ENCODE data around the gene SELL. TPM values are rescaled to one million over a fixed set of nuclear protein-coding genes. Genes with fewer than 3 reads are reported as not detected.

Gene SELL
- total RNA-seq = 1.0 and 1.5 TPM in 2 replicates

DNA sequence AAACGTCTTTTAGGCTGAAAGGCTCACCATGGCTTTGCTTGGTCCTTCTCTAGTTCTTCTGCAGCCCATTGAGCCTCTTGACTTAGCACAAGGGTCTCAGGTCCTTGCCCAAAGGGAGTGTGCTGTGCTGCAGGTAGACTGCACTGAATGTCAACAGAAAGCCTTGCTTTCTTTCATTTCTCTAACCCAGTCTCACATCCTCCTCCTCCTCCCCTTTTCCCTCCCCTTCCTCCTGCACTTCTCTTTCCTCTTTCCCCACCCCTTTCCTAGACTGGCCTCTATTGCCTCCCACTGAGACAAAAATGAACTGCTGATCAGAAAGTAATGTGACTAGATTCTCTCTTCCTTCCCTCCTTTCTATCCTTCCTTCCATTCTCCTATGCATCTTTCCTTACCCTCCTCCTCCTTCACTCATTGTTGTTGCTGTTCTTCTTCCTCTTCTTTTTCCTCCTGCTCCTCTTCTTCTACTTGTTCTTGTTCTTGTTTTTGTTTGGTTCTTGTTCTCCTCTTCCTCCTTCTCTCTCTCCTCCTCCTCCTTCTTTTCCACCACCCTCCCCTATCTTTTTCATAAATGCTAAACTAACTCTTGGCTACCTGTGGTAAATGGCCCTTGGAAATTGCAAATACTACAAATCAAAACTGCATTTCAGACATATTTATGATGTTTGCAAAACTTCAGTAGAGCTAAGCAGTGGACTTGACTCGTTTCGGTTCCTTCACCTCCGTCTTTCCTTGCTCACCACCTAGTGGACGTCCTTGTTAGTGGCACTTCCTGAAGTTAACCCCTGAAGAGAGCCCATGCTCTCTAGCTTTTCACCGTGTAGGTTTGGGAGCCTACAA is at the start of gene SELL:
TSS of gene SELL (minus strand) at position 152 of the 840 bp plus-strand sequence. CDS start at position 30, 122 bp downstream.

DNA sequence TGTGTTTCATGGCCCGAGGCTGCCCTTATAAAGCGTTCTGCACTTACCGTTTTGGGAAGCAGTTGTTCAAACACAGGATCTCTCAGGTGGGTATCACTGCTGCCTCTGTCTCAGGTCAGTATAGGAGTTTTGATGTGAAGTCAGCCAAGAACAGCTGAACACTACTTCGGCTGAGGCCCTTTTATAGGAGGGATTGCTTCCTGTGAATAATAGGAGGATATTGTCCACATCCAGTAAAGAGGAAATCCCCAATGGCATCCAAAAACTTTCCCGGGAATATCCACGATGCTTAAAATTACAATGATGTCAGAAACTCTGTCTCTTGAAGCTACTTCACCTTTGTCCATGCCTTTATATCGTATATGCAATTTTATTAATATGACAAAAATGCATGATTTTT is 22.5 kb upstream of the SELL start, which contains the start of gene SELE:
TSS of gene SELE (minus strand) at position 156 of the 400 bp plus-strand sequence. CDS start 467 bp downstream, outside the sequence.

Other genes starting within 250 kb of the SELL start
- 7.4 and 10.3 TPM in 2 replicates for gene SLC19A2, start 225.7 kb downstream of the SELL start, total RNA-seq
- under 0.01 and 0.11 TPM in 2 replicates for gene F5, start 125.1 kb downstream of the SELL start, total RNA-seq
- 0.39 and 0.65 TPM in 2 replicates for gene SELP, start 81.5 kb downstream of the SELL start, total RNA-seq
- not detected in 2 replicates for gene SELE, start 22.5 kb upstream of the SELL start, total RNA-seq
- gene METTL18, start 83.3 kb upstream of the SELL start, total RNA-seq = 9.0 and 11.0 TPM in 2 replicates
- gene SCYL3, start 182.3 kb upstream of the SELL start, total RNA-seq = 9.3 and 11.8 TPM in 2 replicates

Measured in articular chondrocyte of knee joint (primary cell).